K562 (cell line): Measurements from ENCODE around the gene SRSF1. TPM values are rescaled to one million over a fixed set of nuclear protein-coding genes. Genes with fewer than 3 reads are reported as not detected.

Experiments
- BDP1 ChIP-seq: IDR thresholded peaks from 3 replicates; pipeline ENCODE4 v1.6.1; 2011; ENCODE audit not compliant: insufficient read length, insufficient read depth
- DDX20 ChIP-seq: fragments of 450-650 bp; IDR thresholded peaks from 2 replicates; pipeline ENCODE4 v1.6.1; 2016; ENCODE audit warnings: missing genetic modification characterization, low read depth, mild to moderate bottlenecking, missing compliant biosample characterization, moderate library complexity
- E2F5 ChIP-seq: sonication (generic); formaldehyde crosslinking; IDR thresholded peaks from 2 replicates; pipeline ENCODE4 v1.8.0; 2022; ENCODE audit warnings: mild to moderate bottlenecking, missing genetic modification reagents
- FOXO4 ChIP-seq: fragments of 450-650 bp; formaldehyde crosslinking; IDR thresholded peaks from 2 replicates; pipeline ENCODE4 v1.4.0; 2020; ENCODE audit warnings: mild to moderate bottlenecking, moderate library complexity
- FOXP4 ChIP-seq: sonication (generic); formaldehyde crosslinking; IDR thresholded peaks from 2 replicates; pipeline ENCODE4 v1.8.0; 2022; ENCODE audit warnings: mild to moderate bottlenecking, missing genetic modification reagents, borderline replicate concordance
- HMG20B ChIP-seq: fragments of 250-450 bp; sonication (Bioruptor Pico); IDR thresholded peaks from 2 replicates; pipeline ENCODE4 v1.5.0; 2021; ENCODE audit warnings: mild to moderate bottlenecking
- KHSRP ChIP-seq: fragments of 450-650 bp; IDR thresholded peaks from 2 replicates; pipeline ENCODE4 v1.6.1; 2017
- L3MBTL2 ChIP-seq: fragments of 450-650 bp; IDR thresholded peaks from 2 replicates; pipeline ENCODE4 v1.6.1; 2016; ENCODE audit warnings: mild to moderate bottlenecking, moderate library complexity
- MYNN ChIP-seq, 2 experiments: sonication (generic); formaldehyde crosslinking in 1 of 2; IDR thresholded peaks; 2 replicates each; pipeline versions ENCODE4 v1.5.0 to v1.6.1; 2016 to 2020; ENCODE audit warnings: antibody characterized with exemption in 1 of 2, missing genetic modification reagents in 1 of 2
- RBM15 ChIP-seq: fragments of 200-400 bp; formaldehyde crosslinking; IDR thresholded peaks from 2 replicates; pipeline ENCODE4 v1.6.1; 2018; ENCODE audit warnings: mild to moderate bottlenecking, low read length, moderate library complexity; ENCODE audit not compliant: insufficient read depth
- SAFB2 ChIP-seq: fragments of 200-400 bp; formaldehyde crosslinking; IDR thresholded peaks from 2 replicates; pipeline ENCODE4 v1.6.1; 2018; ENCODE audit warnings: borderline replicate concordance, low read length, low read depth, moderate library complexity; ENCODE audit not compliant: severe bottlenecking
- TEAD4 ChIP-seq, 2 experiments: sonication (generic) in 1 of 2; formaldehyde crosslinking in 1 of 2; IDR thresholded peaks; 2 replicates each; pipeline versions ENCODE4 v1.6.1 to v1.8.0; 2012 to 2022; ENCODE audit warnings: borderline replicate concordance in 1 of 2, inconsistent platforms in 1 of 2, low read length in 1 of 2, mild to moderate bottlenecking in 1 of 2, missing genetic modification reagents in 1 of 2
- TFE3 ChIP-seq: fragments of 450-650 bp; formaldehyde crosslinking; IDR thresholded peaks from 2 replicates; pipeline ENCODE4 v1.4.0; 2020; ENCODE audit warnings: mild to moderate bottlenecking, mixed read lengths
- THRA ChIP-seq: fragments of 450-650 bp; IDR thresholded peaks from 2 replicates; pipeline ENCODE4 v1.6.1; 2017; ENCODE audit warnings: mild to moderate bottlenecking, moderate library complexity
- ZEB2 ChIP-seq: fragments of 450-650 bp; IDR thresholded peaks from 2 replicates; pipeline ENCODE4 v1.6.1; 2016
- ZNF707 ChIP-seq: fragments of 250-450 bp; sonication (Bioruptor Pico); conservative IDR thresholded peaks from 2 replicates; pipeline ENCODE4 v1.8.0; 2022; ENCODE audit warnings: inconsistent platforms, mild to moderate bottlenecking, moderate library complexity
- polyA plus RNA-seq, 8 experiments: library from polyadenylated mRNA; depleted of rRNA in 4 of 8; stranded (reverse) in 5 of 8; unstranded in 3 of 8; fragments of >200 nt; fragmentation: Nextera tagmentation in 2 of 8; fragmentation: Illumina TruSeq in 1 of 8; extraction: Ambion mirVana in 2 of 8; extraction: Trizol in 1 of 8; gene quantifications; 2 replicates each; pipeline versions ENCODE4 v1.2.1 to v1.2.3, GENCODE V29; 2011 to 2014; ENCODE audit warnings: inconsistent platforms in 1 of 8, missing spikeins in 1 of 8
- total RNA-seq, 7 experiments: library from RNA; depleted of rRNA in 6 of 7; stranded (reverse); fragments of >200 nt in 6 of 7; fragmentation: Illumina TruSeq in 2 of 7; extraction: Trizol in 2 of 7; gene quantifications; 2 replicates each; pipeline versions ENCODE4 v1.2.1 to v1.2.3, GENCODE V29; 2011 to 2021; ENCODE audit warnings: low replicate concordance in 1 of 7
- TF ChIP-seq, protein P1 (sequence below): fragments of 250-450 bp; sonication (Bioruptor Pico); IDR thresholded peaks from 2 replicates; pipeline ENCODE4 v1.5.0; 2020; ENCODE audit warnings: mild to moderate bottlenecking, borderline replicate concordance

Gene SRSF1
- total and polyA plus RNA-seq, 9 of the 15 experiments (the other 6 are each of a cell fraction or from before 2014, with no cell fraction given) = 77.8 to 559 (median 442) TPM

- TF ChIP-seq FOXP4 (CRISPR knock-in tag) = no peak
- no peak for TF ChIP-seq FOXO4 (CRISPR knock-in tag)
- no peak for TF ChIP-seq ZNF707 (CRISPR knock-in tag)
- TF ChIP-seq SAFB2 = no peak
- no peak for TF ChIP-seq ZEB2
- TF ChIP-seq TFE3 (CRISPR knock-in tag) = no peak
- TF ChIP-seq MYNN (IDR thresholded peaks at IDR 0.05) = no peak
- no peak for TF ChIP-seq MYNN (CRISPR knock-in tag; IDR thresholded peaks at IDR 0.05)
- no peak for TF ChIP-seq E2F5 (CRISPR knock-in tag)
- no peak for TF ChIP-seq KHSRP
- no peak for TF ChIP-seq THRA
- TF ChIP-seq L3MBTL2 = 0 out of 2 replicates have a peak, but pooled peaks have one; percentile 29
- TF ChIP-seq DDX20 = no peak
- TF ChIP-seq HMG20B (CRISPR knock-in tag) = no peak
- TF ChIP-seq BDP1 = no peak
- TF ChIP-seq, protein P1, sequence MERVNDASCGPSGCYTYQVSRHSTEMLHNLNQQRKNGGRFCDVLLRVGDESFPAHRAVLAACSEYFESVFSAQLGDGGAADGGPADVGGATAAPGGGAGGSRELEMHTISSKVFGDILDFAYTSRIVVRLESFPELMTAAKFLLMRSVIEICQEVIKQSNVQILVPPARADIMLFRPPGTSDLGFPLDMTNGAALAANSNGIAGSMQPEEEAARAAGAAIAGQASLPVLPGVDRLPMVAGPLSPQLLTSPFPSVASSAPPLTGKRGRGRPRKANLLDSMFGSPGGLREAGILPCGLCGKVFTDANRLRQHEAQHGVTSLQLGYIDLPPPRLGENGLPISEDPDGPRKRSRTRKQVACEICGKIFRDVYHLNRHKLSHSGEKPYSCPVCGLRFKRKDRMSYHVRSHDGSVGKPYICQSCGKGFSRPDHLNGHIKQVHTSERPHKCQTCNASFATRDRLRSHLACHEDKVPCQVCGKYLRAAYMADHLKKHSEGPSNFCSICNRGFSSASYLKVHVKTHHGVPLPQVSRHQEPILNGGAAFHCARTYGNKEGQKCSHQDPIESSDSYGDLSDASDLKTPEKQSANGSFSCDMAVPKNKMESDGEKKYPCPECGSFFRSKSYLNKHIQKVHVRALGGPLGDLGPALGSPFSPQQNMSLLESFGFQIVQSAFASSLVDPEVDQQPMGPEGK = no peak
- no peak for TF ChIP-seq TEAD4 (IDR thresholded peaks at IDR 0.05; ENCODE audit: low read length)
- TF ChIP-seq TEAD4 (CRISPR knock-in tag; IDR thresholded peaks at IDR 0.05; ENCODE audit: borderline replicate concordance) = no peak
- TF ChIP-seq RBM15 = no peak
These were observed 19.3 kb downstream of the SRSF1 start, which contains the start of gene VEZF1 (continued) for GRCh38 chr17:57987581-57988300.
